HepG2 (cell line): ENCODE data around the gene ATG2B.

Source experiments
- ATM ChIP-seq: fragments of 450-650 bp; IDR thresholded peaks from 2 replicates; pipeline ENCODE4 v1.7.1; 2017; ENCODE audit warnings: mild to moderate bottlenecking, borderline replicate concordance
- MYC ChIP-seq: sonication (generic); formaldehyde crosslinking; IDR thresholded peaks from 2 replicates; pipeline ENCODE4 v1.9.0; 2021; ENCODE audit warnings: missing genetic modification reagents, borderline replicate concordance
- TAF1 ChIP-seq: sonication (generic); formaldehyde crosslinking; IDR thresholded peaks from 2 replicates; pipeline ENCODE4 v1.4.0; 2020; ENCODE audit warnings: missing genetic modification reagents
- TF ChIP-seq, protein P1 (sequence below): sonication (generic); formaldehyde crosslinking; IDR thresholded peaks from 2 replicates; pipeline ENCODE4 v1.5.0; 2020; ENCODE audit warnings: mild to moderate bottlenecking, missing genetic modification reagents, moderate library complexity

GRCh38 chr14:96385385-96385784, 22.2 kb upstream of the ATG2B start:
- TF ChIP-seq ATM: no peak
- no peak for TF ChIP-seq MYC
- TF ChIP-seq, protein P1, sequence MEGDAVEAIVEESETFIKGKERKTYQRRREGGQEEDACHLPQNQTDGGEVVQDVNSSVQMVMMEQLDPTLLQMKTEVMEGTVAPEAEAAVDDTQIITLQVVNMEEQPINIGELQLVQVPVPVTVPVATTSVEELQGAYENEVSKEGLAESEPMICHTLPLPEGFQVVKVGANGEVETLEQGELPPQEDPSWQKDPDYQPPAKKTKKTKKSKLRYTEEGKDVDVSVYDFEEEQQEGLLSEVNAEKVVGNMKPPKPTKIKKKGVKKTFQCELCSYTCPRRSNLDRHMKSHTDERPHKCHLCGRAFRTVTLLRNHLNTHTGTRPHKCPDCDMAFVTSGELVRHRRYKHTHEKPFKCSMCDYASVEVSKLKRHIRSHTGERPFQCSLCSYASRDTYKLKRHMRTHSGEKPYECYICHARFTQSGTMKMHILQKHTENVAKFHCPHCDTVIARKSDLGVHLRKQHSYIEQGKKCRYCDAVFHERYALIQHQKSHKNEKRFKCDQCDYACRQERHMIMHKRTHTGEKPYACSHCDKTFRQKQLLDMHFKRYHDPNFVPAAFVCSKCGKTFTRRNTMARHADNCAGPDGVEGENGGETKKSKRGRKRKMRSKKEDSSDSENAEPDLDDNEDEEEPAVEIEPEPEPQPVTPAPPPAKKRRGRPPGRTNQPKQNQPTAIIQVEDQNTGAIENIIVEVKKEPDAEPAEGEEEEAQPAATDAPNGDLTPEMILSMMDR (CRISPR knock-in tag): no peak
- TF ChIP-seq TAF1 (CRISPR knock-in tag): no peak
